Epithelial cell of esophagus (primary cell): ENCODE measurements around the gene HS6ST3.
A peak's percentile ranks its signal among the peaks of the same experiment; 100 is the strongest.
"Not testable (repeated sequence)": the region's sequence is repeated elsewhere in the genome, so short reads cannot be mapped to it uniquely, and the experiment has no call there.

ENCODE experiments used
- DNase-seq: peaks from one replicate; pipeline ENCODE4 v3.0.0; 2010; ENCODE audit warnings: low read depth
- H3K4me3 ChIP-seq: 2 replicates; pipeline ENCODE4 v1.5.1; 2011; ENCODE audit warnings: mild to moderate bottlenecking, low read length, control low read depth
- CTCF ChIP-seq: IDR thresholded peaks from 2 replicates; pipeline ENCODE4 v1.5.1; 2011; ENCODE audit warnings: low read depth, mild to moderate bottlenecking, low read length, control low read depth, inconsistent platforms; ENCODE audit not compliant: insufficient read depth; ENCODE audit errors: missing control alignments

The HS6ST3 gene

GRCh38 chr13:96089749-96090239, at the start of gene HS6ST3:
TSS of gene HS6ST3 (plus strand) at chr13:96090107.
- TF ChIP-seq CTCF, result no peak
- peak within 1 kb of the TSS; percentile 42 for H3K4me3 ChIP-seq

GRCh38 chr13:96041326-96042110, 48.4 kb upstream of the HS6ST3 start:
- DNase-seq, result no peak
- TF ChIP-seq CTCF, result no peak

More at GRCh38 chr13:96089749-96090239, at the start of gene HS6ST3:
- peak; percentile 33 for DNase-seq

GRCh38 chr13:96044238-96044637, 45.7 kb upstream of the HS6ST3 start:
- TF ChIP-seq CTCF, result no peak
- no peak for DNase-seq
- H3K4me3 ChIP-seq, result no peak overlapping the region

More at GRCh38 chr13:96041326-96042110, 48.4 kb upstream of the HS6ST3 start:
- no peak overlapping the region for H3K4me3 ChIP-seq

- H3K4me3 ChIP-seq, DNase-seq: not testable (repeated sequence)
These were observed 43.3 kb upstream of the HS6ST3 start for GRCh38 chr13:96046449-96047126.

GRCh38 chr13:96050955-96051354, 39.0 kb upstream of the HS6ST3 start:
- H3K4me3 ChIP-seq, DNase-seq: not testable (repeated sequence)

GRCh38 chr13:96051491-96051890, 38.4 kb upstream of the HS6ST3 start:
- H3K4me3 ChIP-seq, DNase-seq: not testable (repeated sequence)

GRCh38 chr13:96051946-96052345, 38.0 kb upstream of the HS6ST3 start:
- not testable (repeated sequence) for H3K4me3 ChIP-seq, DNase-seq

GRCh38 chr13:96052656-96053002, 37.3 kb upstream of the HS6ST3 start:
- peak overlapping the region; percentile 77 for H3K4me3 ChIP-seq
- peak; percentile 71 for DNase-seq
- TF ChIP-seq CTCF, result no peak

- peak within 1 kb of the TSS; percentile 77 for H3K4me3 ChIP-seq
- DNase-seq, result peak; percentile 94
- no peak for TF ChIP-seq CTCF
These were observed 36.8 kb upstream of the HS6ST3 start, which contains the start of gene UGGT2 for GRCh38 chr13:96053003-96053703. TSS of gene UGGT2 (minus strand) at chr13:96053401. CDS start at chr13:96053312, 89 bp downstream.
